ENCODE results near the gene GIMAP2.

GRCh38 chr7:150742286-150742968 lies 56.9 kb downstream of the GIMAP2 start:
- TF ChIP-seq CTCF (IDR thresholded peaks at IDR 0.05; ENCODE audit: borderline replicate concordance, extremely low read depth, low read length, poor library complexity, severe bottlenecking) (no peak), EZH2 (IDR thresholded peaks at IDR 0.05; ENCODE audit: borderline replicate concordance, low read depth, low read length, severe bottlenecking) (no peak)
